ENCODE results near the gene MADCAM1.
"Not testable (repeated sequence)": the region's sequence is repeated elsewhere in the genome, so short reads cannot be mapped to it uniquely, and the experiment has no call there.

Gene MADCAM1

DNA sequence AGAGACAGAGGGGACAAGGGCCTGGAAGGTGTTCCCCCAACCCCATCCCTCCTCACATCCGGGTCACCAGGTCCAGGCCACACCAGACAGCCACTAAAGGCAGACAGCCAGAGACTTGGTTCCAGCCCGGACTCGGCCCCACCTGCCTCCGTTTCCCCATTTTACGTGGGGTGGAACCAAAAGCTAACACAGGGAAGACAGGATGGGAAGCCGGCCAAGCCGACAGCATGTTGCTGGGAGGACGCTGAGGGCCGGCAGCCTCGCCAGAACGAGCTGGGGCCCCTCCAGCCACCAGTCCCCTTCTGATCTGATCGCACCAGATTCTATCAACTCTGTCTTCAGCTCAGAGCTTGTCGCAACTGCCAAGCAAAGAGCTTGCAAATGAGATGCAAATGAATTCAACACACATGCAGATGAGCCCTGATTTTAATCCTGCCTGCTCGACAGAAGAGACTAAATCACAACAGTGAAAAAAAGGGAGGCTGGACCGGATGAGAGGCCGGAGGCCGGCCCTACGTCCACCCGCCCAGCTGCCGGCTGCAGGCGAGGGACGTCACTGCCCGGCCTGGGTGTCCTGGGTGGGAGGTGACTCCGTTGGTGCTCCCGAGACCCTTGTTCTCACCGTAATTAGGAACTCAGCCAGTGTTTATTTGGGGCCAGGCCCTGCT is 17.9 kb upstream of the MADCAM1 start:
- Histone ChIP-seq H3K9me2 (ENCODE audit: low read depth, low read length) (no peaks in the 10 kb centered on the region), H3F3A (ENCODE audit: insufficient read depth, low read length) (peaks cover 9% of the 10 kb centered on the region), H3K79me2 (ENCODE audit: insufficient read depth, low read length) (no peaks in the 10 kb centered on the region), H3K4me1 (ENCODE audit: insufficient read depth, low read length, severe bottlenecking) (no peaks in the 10 kb centered on the region), H3K36me3 (ENCODE audit: insufficient read depth, low read length) (no peaks in the 10 kb centered on the region), H2AFZ (ENCODE audit: low read length) (no peak overlapping the region), H4K20me1 (ENCODE audit: insufficient read depth, low read length) (no peaks in the 10 kb centered on the region), H3K4me2 (ENCODE audit: low read length) (no peak overlapping the region), H3K27ac (ENCODE audit: low read depth, low read length, poor library complexity, severe bottlenecking) (no peak overlapping the region), H3K9me3 (ENCODE audit: low read length) (0 out of 2 replicates have a peak, but pooled peaks cover 3% of the 10 kb centered on the region), H3K9ac (ENCODE audit: low read length) (no peak overlapping the region), H3K4me3 (ENCODE audit: low read depth, low read length, poor library complexity, severe bottlenecking) (no peak overlapping the region), H3K27me3 (ENCODE audit: insufficient read depth, low read length) (no peaks in the 10 kb centered on the region)
- TF ChIP-seq EZH2 (IDR thresholded peaks at IDR 0.05; ENCODE audit: borderline replicate concordance, low read length) (no peak), CTCF (IDR thresholded peaks at IDR 0.05; ENCODE audit: low read length) (no peak)

- TF ChIP-seq EZH2 (IDR thresholded peaks at IDR 0.05; ENCODE audit: borderline replicate concordance, low read length) (no peak), CTCF (IDR thresholded peaks at IDR 0.05; ENCODE audit: low read length) (no peak)
- Histone ChIP-seq H3K79me2 (ENCODE audit: insufficient read depth, low read length) (no peaks in the 10 kb centered on the region), H3K36me3 (ENCODE audit: insufficient read depth, low read length) (no peaks in the 10 kb centered on the region), H3K9me2 (ENCODE audit: low read depth, low read length) (no peaks in the 10 kb centered on the region), H3K27me3 (ENCODE audit: insufficient read depth, low read length) (no peaks in the 10 kb centered on the region), H3K4me2 (ENCODE audit: low read length) (no peak overlapping the region), H3F3A (ENCODE audit: insufficient read depth, low read length) (peaks cover 9% of the 10 kb centered on the region), H2AFZ (ENCODE audit: low read length) (no peak overlapping the region), H3K27ac (ENCODE audit: low read depth, low read length, poor library complexity, severe bottlenecking) (no peak overlapping the region), H3K9me3 (ENCODE audit: low read length) (0 out of 2 replicates have a peak, but pooled peaks cover 3% of the 10 kb centered on the region), H4K20me1 (ENCODE audit: insufficient read depth, low read length) (no peaks in the 10 kb centered on the region), H3K9ac (ENCODE audit: low read length) (no peak overlapping the region), H3K4me3 (ENCODE audit: low read depth, low read length, poor library complexity, severe bottlenecking) (no peak overlapping the region), H3K4me1 (ENCODE audit: insufficient read depth, low read length, severe bottlenecking) (no peaks in the 10 kb centered on the region)
These were observed 17.3 kb upstream of the MADCAM1 start for GRCh38 chr19:478976-479375.

DNA sequence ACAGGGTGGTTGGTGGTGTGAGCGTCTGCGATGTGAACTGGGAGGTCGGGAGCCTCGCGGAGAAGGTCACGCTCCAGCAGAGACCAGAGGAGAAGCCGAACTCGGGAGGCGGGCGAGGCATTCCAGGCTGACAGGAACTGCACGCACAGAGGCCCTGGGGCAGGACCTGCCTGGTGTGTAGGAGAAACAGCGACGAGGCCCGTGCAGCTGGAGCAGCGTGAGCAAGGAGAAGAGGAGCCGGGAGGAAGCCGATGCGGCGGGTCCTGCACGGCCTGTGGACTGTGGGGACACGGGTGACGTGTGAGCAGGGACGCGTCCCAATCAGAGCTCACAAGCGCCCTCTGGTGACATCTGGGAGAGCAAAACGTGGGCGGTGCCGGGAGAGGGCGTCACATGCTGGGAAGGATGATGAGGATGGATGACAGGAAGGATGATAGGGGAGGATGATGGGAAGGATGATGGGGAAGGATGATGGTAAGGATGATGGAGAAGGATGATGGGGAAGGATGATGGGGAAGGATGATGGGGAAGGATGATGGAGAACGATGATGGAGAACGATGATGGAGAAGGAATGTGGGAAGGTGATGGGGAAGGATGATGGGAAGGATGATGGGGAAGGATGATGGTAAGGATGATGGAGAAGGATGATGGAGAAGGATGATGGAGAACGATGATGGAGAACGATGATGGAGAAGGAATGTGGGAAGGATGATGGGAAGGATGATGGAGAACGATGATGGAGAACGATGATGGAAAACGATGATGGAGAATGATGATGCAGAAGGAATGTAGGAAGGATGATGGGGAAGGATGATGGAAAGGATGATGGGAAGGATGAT is 16.1 kb upstream of the MADCAM1 start:
- H3K27me3 ChIP-seq (ENCODE audit: insufficient read depth, low read length) = no peaks in the 10 kb centered on the region
- H3K36me3 ChIP-seq (ENCODE audit: insufficient read depth, low read length) = no peaks in the 10 kb centered on the region
- no peaks in the 10 kb centered on the region for H3K9me2 ChIP-seq (ENCODE audit: low read depth, low read length)
- H3K4me3 ChIP-seq (ENCODE audit: low read depth, low read length, poor library complexity, severe bottlenecking) = no peak overlapping the region
- TF ChIP-seq EZH2 (IDR thresholded peaks at IDR 0.05; ENCODE audit: borderline replicate concordance, low read length) (no peak), CTCF (IDR thresholded peaks at IDR 0.05; ENCODE audit: low read length) (no peak)
- no peak overlapping the region for H3K9ac ChIP-seq (ENCODE audit: low read length)
- H3F3A ChIP-seq (ENCODE audit: insufficient read depth, low read length) = peaks cover 9% of the 10 kb centered on the region
- no peak overlapping the region for H3K27ac ChIP-seq (ENCODE audit: low read depth, low read length, poor library complexity, severe bottlenecking)
- H3K79me2 ChIP-seq (ENCODE audit: insufficient read depth, low read length) = no peaks in the 10 kb centered on the region
- H3K4me2 ChIP-seq (ENCODE audit: low read length) = no peak overlapping the region
- H4K20me1 ChIP-seq (ENCODE audit: insufficient read depth, low read length) = no peaks in the 10 kb centered on the region
- H2AFZ ChIP-seq (ENCODE audit: low read length) = no peak overlapping the region
- 0 out of 2 replicates have a peak, but pooled peaks cover 3% of the 10 kb centered on the region for H3K9me3 ChIP-seq (ENCODE audit: low read length)
- no peaks in the 10 kb centered on the region for H3K4me1 ChIP-seq (ENCODE audit: insufficient read depth, low read length, severe bottlenecking)

- H3K9me2 ChIP-seq (ENCODE audit: low read depth, low read length); H3K4me2 ChIP-seq (ENCODE audit: low read length); H3K36me3 ChIP-seq (ENCODE audit: insufficient read depth, low read length); H3F3A ChIP-seq (ENCODE audit: insufficient read depth, low read length); H3K4me1 ChIP-seq (ENCODE audit: insufficient read depth, low read length, severe bottlenecking); H3K79me2 ChIP-seq (ENCODE audit: insufficient read depth, low read length); H4K20me1 ChIP-seq (ENCODE audit: insufficient read depth, low read length); H3K9me3 ChIP-seq (ENCODE audit: low read length); H3K27ac ChIP-seq (ENCODE audit: low read depth, low read length, poor library complexity, severe bottlenecking); H3K4me3 ChIP-seq (ENCODE audit: low read depth, low read length, poor library complexity, severe bottlenecking); H3K27me3 ChIP-seq (ENCODE audit: insufficient read depth, low read length); H2AFZ ChIP-seq (ENCODE audit: low read length); H3K9ac ChIP-seq (ENCODE audit: low read length): not testable (repeated sequence)
These were observed 15.2 kb upstream of the MADCAM1 start for GRCh38 chr19:481100-481499.
